ENCODE data around the gene EYA2. TPM values are rescaled to one million over a fixed set of nuclear protein-coding genes. Genes with fewer than 3 reads are reported as not detected.

EYA2 gene
- polyA plus RNA-seq, 1 donor, result 2.7 TPM

DNA sequence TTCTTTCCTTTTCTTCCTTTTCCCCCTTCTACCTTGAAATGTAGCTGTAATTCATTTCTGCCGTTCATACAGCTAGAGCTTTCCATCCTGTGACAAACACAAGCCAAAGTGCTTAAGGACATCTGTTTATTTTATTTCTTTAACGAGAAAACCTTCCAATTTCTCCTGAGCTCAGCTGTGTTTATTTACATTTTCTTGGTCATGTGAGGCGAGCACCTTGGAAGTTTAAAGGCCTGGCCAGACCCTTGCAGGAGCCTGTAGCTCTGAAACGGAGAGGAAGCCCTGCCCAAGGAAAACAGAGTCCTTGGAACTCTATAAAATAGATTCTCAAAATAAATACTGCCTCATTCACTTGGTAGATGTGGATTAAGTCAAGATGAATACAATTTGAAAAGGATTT is 223.1 kb downstream of the EYA2 start:
- DNase-seq, result peak; percentile 56

DNA sequence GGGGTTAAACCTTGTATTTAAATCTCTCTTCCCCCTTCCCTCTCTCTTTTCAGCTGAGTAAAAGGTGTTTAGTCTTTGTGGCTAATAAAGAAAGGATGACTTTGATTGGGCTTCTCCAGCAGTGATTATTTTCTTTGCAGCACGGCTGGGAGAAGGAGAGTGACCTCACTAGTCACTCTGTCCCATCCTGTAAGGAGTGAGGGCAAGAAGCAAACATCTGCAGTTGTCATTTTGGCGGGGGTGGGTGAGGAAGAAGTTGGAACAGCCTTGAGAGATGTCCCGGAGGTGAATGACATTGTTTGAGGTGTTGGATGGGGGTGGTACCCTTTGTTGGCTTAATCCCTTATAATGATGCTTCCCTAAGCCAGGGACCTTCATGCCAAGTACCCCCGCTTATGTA is 223.6 kb downstream of the EYA2 start:
- DNase-seq, result peak; percentile 62

DNA sequence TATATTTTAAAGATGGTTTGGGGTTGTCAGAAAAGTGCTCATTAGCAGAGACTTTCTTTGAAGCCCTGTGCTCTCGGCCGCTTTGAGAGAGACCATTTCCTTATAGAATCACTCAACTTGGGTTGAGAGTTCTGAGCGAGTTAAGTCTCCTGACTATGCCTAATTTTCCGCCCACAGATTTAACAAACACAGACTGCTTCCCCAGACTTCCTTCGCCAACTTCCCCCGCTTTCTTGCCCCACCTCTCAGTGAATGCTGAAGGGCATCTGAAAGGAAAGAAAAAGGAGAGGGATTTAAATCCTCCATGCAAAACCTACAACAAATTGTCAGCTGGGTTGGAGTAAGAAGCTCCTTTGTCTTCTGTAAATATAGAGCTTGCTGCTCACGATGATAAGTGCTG is 224.0 kb downstream of the EYA2 start:
- DNase-seq, result no peak

DNA sequence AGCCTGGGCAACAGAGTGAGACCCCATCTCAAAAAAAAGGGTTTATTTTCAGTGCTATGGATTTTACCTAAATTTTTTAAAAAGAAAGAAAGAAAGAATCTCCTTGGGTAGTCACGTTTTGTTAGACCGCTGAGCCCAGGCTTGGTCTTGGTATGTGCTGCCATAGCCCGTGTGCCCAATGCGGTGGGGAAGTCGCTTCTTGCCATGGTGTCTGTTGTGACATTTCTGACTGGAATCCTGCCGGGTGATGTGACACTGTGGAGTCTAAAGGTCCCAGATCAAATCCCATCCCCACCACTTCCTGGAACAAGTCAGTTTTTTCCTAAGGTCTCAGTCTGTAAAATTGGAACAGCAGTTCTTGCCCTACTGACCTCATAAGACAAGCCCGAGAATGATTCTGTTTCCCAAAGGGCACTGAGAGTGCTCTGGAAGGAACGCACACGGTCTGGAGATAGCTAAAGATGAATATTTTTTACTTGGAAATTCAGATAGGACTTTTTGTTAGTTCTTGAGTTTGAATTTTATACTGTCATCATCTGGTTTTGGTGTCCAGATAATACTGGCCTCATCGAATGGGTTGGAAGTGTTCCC is 225.8 kb downstream of the EYA2 start:
- DNase-seq, result no peak

DNA sequence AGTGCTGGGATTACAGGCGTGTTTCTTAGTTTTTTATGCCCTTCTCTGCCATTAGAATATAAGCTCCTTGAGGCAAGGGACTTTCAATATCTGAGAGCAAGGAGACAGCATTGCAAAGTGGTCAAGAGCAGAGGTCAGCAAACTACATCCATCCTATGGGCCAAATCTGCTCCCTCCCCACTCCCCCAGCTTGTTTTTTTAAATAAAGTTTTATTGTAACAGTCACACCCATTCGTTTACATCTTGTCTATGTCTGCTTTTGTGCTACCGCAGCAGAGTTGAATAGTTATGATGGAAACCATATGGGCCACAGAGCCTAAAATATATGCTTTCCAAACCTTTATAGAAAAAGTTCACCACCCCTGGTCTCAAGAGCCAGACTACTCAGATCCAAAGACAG is 227.9 kb downstream of the EYA2 start:
- no peak for DNase-seq

DNA sequence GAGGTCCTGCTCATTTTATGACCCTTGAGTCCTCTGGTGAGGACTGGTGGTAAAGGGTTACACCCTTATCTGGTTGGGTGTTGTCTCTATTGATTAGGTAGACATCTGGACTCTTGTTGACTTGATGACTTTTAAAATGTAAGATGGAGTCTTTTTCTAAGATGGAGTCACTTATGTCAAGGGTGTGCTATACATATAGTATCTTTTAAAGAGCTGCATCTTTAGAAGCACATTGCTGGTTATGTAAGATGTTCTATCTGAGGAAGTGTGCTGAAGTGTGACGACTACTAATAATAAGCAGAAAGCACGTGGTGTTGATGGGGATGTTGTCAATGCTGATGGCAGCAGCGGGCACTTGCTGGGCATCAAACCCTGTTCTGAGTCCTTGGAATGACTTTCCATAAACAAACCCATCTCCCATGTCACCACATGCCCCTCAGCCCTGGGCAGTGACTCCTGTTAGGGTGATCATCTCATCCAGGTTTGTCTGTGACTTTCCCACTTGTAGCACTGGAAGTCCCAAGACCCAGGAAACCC is 229.6 kb downstream of the EYA2 start:
- no peak for DNase-seq

DNA sequence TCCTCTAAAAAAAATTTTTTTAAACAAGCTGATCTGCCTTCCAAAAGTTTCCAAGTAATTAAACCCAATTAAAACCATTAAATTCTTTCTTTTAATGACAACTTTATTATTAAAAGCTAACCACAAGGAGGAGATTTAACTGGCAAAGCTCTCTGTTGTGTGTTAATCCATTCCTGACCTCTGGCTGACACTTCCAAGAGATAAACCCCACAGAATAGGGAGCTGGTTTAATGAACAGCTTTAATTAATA is 230.8 kb downstream of the EYA2 start:
- DNase-seq, result peak; percentile 56

DNA sequence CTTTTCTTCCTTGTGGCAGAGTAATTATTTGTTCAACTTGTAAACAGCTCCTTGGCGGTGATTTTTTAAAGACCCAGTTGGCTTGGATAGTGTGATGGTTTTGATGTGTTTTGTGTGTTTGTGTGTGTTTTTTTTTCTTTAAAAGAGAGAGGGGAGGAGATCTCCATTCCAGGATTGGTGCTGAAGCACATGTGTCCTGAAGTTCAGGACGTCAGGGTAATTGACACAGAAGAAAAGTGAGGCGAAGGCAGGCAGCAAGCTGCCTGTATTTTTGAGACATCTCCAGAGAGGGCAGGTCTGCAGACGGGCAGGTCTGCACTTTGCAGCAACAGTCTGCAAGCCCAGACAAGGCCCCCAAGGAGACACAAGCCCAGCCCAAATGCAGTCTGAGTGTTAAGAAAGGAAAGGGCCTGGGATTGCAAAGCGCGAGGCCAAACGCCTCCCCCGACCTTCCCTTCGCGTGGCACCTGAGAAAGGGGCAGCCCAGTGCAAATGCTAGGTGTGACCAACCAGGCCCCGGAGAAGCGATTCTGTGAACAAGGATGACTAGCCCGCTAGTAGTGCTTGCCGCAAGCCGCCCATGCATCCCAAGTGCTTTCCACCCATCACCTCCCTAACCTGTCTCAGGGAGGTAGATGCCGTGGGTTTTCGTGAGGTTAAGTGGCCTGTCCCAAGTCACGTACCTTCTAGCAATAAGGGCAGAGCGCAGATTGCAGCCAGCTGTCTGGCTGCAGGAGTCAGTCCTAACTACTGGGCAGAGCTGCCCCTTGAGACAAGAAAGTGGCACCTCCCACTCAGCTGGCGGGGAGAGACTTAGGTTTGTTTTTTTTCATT is 231.3 kb downstream of the EYA2 start:
- no peak for DNase-seq

DNA sequence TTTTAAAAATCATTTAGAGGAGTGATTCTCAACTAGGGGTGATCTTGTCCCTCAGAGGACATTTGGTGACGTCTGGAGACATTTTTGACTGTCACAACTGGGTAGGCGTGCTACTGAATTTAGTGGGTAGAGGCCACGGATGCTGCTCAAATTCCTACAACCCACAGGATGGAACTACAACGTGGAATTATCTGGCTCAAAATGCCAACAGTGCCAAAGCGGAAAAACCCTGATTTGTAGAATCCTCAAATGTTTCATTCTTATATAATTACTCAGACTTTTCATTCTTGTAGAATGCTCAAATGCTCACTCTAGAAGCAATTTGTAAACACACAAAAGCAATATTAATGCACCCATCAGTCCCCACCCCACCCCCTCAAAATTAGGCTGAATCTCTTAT is 232.1 kb downstream of the EYA2 start:
- no peak for DNase-seq

DNA sequence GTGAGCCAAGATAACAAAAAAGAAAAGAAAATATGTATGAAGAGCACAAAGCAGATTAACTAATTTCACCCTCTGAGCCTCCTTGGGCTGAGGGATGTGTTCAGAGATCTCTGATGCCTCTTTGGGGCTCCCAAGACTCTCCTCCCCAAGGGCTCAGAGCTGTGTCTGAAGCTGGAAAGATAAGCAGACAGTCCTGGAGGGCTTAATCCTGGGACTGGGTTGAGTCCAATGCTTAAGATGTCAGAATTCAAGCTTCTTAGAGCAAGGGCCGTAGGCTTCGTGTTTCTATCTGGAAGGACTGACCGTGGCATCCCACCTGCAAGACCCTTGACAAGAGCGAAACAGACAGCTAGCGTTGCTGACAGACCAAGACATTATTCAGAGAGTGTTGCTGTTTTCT is 232.9 kb downstream of the EYA2 start:
- DNase-seq, result no peak

DNA sequence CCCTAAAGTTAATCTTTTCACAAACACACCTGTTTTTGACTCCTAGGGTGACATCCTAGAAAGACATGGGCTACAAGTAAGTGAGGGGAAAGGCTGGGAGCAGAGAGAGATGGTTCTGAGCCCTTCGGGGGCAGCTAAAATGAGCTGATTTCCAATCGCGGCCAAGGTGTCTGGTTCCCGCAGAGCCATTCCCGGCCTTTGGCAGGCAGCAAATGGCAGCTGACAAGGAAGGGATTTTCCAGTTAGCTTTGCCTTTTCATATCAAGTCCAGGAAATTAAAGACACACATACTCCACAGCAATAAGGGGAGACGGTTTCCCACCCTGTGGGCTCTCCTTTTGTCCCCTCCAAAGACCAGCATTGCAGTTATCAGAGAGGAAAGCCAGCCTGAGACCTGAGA is 233.4 kb downstream of the EYA2 start:
- peak; percentile 67 for DNase-seq

DNA sequence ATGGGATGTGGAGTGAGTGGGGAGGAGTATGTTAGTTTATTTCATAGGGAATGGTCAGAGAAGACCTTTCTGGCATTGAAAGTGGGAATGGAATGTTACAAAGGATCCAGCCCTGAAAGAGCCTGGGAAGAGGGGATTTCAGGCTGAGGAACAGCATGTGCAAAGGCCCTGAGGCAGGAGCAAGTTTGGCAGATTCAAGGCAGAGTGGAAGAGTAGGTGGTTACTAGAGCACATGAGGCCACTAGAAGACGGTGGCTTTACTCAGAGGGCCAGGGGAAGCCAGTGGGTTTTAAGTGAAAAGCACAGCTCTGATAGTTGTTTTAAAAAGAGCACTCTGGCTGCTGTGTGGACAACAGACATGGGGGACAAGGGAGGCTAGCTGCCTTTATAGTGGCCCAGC is 234.7 kb downstream of the EYA2 start:
- no peak for DNase-seq

DNA sequence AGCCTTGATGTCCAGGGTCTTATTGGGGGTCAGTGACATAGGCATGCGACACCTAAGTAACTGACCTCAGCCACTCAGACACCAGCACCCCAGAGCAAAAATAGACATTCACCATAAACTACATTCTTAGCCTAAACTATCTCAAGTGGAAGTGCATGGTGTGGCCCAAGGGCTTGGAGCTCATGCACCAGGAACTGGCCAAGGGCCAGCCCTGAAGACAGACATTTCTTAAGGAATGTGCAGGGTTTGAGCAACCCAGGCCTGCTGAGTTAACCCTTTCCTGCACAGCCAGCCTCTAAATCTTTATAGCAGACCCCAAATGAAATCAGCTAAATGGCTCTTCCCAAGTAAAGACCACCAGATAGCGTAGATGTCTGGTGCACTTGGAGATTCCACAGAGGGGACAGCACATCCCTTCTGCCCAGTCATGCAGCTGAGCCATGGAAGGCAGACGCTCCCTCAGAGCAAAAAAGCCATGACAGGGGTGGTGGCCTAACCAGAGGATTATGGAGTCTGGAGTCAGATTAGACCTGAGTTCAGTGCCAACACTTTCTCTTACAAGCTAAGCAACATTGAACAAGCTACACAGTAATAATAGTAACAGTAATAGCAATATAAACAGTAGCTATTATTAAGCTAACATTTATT is 239.3 kb downstream of the EYA2 start:
- DNase-seq, result no peak

DNA sequence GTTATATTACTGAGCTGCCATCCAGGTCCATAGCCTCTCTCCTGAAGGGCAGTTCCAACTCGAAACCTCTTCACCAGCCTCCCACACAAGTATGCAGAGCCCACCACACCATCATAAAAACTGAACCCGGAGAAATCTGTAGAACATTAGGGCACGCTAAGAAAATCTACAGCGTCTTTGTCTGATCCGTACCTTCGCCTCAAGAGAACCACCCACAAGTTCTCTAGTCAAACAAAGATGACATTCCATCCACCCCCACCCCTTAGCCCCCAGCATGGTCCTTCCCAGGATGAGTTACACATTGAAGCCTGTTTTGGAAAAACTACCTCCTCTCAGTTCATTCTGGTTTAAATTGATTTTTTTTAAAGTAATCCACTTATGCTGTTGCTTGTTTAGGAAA is 242.1 kb downstream of the EYA2 start:
- no peak for DNase-seq

DNA sequence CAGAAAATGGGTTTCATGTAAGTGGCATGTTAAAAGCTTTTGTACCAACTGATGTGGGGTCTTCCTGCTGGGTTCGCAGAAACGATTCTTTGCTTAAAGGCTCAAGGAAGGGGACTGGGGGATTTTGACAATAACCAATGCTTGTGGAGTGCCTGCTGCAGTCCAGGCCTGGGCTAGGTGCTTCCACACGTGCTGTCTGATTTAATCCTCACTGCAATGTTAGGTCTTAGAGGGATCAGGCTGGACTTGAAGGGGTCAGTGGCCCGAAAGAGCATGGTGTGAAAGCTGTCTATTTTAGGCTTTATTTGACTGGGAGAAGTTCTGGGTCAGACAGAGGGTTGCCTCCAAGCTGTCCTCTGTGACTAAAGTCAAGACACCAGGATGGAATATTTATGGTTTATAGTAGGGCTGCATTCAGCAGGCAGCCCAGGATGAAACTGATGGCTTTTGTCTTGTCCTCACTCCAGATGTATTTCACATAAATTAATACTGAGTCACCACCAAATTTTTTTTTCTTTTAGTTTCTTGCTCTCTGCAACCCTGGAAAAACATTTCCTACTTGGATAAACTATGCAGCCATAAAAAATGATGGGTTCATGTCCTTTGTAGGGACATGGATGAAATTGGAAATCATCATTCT is 242.7 kb downstream of the EYA2 start:
- DNase-seq, result no peak

DNA sequence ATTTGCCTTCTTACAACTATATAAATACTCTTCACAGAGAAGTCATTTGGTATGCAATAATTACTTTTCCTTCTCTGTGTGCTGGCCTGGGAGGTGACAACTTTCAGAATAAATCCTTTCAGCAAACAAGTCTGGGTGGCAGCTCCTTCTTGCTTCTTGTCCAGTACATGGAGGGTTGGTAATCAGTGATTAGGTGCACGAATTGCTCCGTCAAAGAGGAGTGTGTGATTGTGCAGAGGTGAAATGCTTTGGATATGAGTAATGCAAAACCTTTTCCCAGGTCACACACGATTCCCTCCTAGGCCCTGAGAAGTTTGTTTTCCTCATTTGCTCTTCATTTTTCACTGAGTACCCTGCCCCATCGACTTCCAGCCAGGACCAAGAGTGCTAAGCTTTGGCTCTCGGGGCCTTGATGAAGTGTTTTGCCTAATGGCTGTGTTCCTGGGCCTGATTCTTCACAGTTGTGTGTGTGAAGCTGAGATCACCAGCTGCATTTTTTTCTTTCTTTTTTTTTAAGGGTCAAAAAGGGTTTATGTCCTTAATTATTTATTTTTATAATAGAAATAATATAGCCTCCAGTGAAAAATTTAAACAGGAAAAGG is 245.4 kb downstream of the EYA2 start:
- no peak for DNase-seq

DNA sequence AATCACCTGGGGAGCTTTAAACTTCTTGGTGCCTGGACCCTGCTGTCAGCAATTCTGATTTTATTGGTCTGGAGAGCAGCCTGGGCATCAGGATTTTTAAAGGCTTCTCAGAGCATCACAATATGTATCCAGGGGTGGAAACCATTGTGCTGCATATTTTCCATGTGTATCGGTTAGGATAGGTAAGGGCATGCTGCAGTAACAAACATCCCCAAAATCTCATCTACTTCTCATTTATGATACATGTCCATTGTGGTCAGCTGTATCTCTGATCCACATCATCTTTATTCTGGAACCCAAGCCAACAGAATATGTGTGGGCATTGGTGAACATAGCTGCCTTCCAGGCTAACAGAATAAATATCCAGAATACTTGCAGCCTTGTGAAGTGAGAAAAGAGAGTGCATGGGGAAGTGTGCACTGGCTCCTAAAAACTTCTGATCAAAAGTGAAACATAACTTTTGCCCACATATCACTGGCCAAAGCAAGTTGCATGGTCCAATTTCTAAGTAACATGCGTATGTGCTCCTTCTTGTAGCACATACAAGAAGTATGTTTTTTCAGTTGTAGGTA is 246.8 kb downstream of the EYA2 start:
- no peak for DNase-seq

DNA sequence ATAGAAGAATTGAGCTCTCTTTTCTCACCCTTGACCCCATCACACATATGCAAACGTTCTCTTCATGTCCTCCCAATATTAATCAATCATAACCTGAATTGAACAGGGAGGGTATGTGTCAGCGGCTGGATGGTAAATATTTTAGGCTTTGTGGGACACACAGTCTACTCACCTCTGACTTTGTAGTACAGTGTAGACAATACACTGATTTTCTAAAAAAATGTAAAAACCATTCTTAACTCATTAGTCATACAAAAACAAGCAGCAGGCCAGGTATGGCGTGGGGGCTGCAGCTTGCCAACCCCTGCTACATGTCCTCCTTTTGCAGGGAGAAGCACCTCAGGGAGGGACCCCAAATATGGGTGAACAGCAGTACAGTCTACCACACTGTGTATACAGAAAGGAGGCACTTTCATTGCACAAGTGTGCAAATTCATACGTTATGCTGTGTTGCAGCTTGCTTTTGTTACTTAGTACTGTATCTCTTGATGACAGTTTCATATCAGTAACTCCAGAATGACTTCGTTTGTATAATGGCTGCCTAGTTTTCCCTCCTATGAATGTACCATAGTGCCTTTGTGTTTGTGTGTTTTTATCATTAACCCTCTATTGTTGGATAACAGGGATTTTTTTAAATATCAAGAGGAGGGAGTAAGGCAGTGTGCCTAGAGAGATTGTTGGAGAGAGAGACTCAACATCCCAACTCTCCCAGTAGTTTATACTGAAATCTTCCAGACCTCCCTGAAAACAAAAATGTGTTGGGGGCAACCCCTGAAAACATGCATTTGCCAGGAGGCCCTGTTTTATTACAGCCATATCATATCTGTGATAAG is 247.5 kb downstream of the EYA2 start:
- no peak for DNase-seq

DNA sequence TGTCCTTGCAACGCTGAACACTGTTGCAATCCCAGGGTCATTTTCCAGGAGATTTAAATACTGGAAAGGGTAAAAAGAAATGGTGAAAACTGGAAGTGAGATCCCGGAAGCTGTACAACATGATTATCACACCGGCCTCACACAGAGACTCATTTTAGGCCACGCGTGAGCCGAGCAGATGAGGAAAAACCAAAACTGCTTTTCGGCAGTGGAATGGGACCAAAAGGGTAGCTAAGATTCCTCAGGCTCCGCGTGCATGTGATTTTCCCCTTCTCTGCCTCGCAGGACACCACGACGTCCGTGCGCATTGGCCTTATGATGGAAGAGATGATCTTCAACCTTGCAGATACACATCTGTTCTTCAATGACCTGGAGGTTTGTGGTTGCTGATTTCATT is 248.1 kb downstream of the EYA2 start:
- DNase-seq, result no peak

DNA sequence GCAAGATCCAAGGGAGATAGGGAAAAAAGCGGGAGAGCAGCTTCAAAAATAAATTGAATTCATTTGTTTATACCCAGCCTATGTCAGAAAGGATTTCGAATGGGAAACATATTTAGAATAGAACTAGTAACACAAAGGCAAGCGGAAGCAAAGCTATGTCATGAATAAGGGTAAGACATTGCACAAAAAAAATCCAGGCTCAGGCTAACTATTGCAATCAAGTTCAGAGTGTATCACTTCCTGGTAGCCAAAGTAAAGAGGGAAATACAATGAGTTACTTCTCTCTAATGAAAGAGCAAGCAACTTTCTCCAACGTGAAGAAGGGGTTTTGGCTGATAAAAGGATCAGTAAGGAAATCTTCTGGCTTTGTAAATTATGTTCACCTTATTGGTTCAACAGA is 249.0 kb downstream of the EYA2 start:
- no peak for DNase-seq

DNA sequence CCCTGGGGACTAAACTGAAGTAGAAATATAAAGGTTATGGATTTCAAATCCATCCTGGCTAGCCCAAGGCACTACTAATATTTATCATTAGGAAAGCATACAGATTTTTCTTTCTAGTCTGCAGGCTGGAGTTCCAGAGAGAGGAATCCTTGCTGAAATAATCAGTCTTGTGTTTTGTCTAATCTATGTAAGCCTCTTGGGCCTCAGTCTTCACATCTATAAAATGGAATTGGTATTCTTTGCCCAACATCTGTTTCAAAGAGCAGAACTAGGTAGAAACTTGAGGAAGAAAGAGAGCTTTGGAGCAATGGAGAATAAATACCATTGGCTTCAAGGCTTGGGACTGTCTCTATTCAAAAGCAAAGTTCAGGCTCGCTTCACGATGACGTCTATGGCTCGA is 249.8 kb downstream of the EYA2 start:
- DNase-seq, result no peak

DNA sequence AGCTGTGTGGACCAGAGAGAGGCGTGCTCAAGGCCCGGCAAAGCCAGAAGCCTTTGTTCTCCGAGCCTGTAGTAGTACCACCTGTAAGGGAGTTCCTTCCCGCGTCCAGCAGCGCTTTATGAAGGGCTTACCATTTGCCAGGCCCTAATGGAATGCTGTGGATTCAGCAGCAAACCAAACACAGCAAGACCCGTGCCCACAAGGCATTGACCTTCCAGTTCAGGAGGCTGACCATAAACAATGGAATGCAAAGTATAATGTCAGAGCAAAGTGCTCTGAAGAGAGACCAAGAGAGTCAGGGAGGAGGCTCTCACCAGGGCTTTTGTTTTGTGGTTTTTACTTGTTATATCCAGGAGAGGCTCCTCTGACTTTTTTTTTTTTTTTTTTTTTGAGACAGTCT is 252.0 kb downstream of the EYA2 start:
- no peak for DNase-seq
